Osteocyte (in vitro differentiated cells): Measurements from ENCODE around the gene CLSTN3. TPM values are rescaled to one million over a fixed set of nuclear protein-coding genes. Genes with fewer than 3 reads are reported as not detected.

Source experiments
- DNase-seq: peaks from one replicate; pipeline ENCODE4 v3.0.0; 2021; ENCODE audit warnings: mixed read lengths; ENCODE audit not compliant: unreplicated experiment; ENCODE audit errors: extremely low spot score
- H3K27ac Mint-ChIP-seq: one replicate; pipeline ENCODE4 v1.8.0; 2021; ENCODE audit warnings: mild to moderate bottlenecking, mixed read lengths; ENCODE audit not compliant: unreplicated experiment
- H3K27me3 Mint-ChIP-seq: one replicate; pipeline ENCODE4 v1.8.0; 2021; ENCODE audit warnings: mixed read lengths; ENCODE audit not compliant: unreplicated experiment
- H3K36me3 Mint-ChIP-seq: one replicate; pipeline ENCODE4 v1.8.0; 2021; ENCODE audit warnings: mixed read lengths; ENCODE audit not compliant: unreplicated experiment
- H3K4me1 Mint-ChIP-seq: one replicate; pipeline ENCODE4 v1.8.0; 2021; ENCODE audit warnings: mixed read lengths; ENCODE audit not compliant: unreplicated experiment
- H3K4me3 Mint-ChIP-seq: one replicate; pipeline ENCODE4 v1.8.0; 2021; ENCODE audit warnings: mild to moderate bottlenecking, moderate library complexity, mixed read lengths; ENCODE audit not compliant: unreplicated experiment
- H3K9me3 Mint-ChIP-seq: one replicate; pipeline ENCODE4 v1.8.0; 2021; ENCODE audit warnings: mixed read lengths; ENCODE audit not compliant: unreplicated experiment
- CTCF ChIP-seq: fragments of 200-600 bp; sonication (generic); IDR thresholded peaks from 2 replicates; pipeline ENCODE4 v1.5.0; 2021; ENCODE audit warnings: antibody characterized with exemption, mild to moderate bottlenecking, moderate library complexity
- total RNA-seq: library from RNA; stranded (reverse); gene quantifications from 2 replicates; pipeline ENCODE4 v1.2.1, GENCODE V29; 2021

CLSTN3 gene
- total RNA-seq, 1 donor from 2014 or later: 14.4 TPM

- Mint-ChIP-seq H3K27me3 (no peaks in the 10 kb centered on the region), H3K27ac (no peak overlapping the region), H3K36me3 (peaks cover 75% of the 10 kb centered on the region), H3K4me1 (no peaks in the 10 kb centered on the region), H3K4me3 (no peak overlapping the region), H3K9me3 (no peaks in the 10 kb centered on the region)
- no peak for DNase-seq
- no peak for TF ChIP-seq CTCF
Observed at GRCh38 chr12:7205091-7205490, 74.9 kb downstream of the CLSTN3 start.

- no peak for DNase-seq
- no peak for TF ChIP-seq CTCF
- Mint-ChIP-seq H3K4me1 (no peaks in the 10 kb centered on the region), H3K36me3 (peaks cover 86% of the 10 kb centered on the region), H3K27ac (no peak overlapping the region), H3K4me3 (no peak overlapping the region), H3K9me3 (peaks cover 5% of the 10 kb centered on the region), H3K27me3 (no peaks in the 10 kb centered on the region)
Observed at GRCh38 chr12:7206691-7207090, 76.5 kb downstream of the CLSTN3 start.

GRCh38 chr12:7207866-7208625, 77.9 kb downstream of the CLSTN3 start:
- Mint-ChIP-seq H3K4me3 (no peak overlapping the region), H3K27me3 (no peaks in the 10 kb centered on the region), H3K4me1 (no peaks in the 10 kb centered on the region), H3K9me3 (peaks cover 10% of the 10 kb centered on the region), H3K36me3 (peaks cover 82% of the 10 kb centered on the region), H3K27ac (no peak overlapping the region)
- TF ChIP-seq CTCF: no peak
- DNase-seq: no peak

Other genes starting within 250 kb of the CLSTN3 start
- 9.0 and 11.3 TPM in 2 replicates for gene LRRC23, start 225.5 kb upstream of the CLSTN3 start, total RNA-seq
- gene ENO2, start 215.8 kb upstream of the CLSTN3 start, total RNA-seq: 21.5 and 24.1 TPM in 2 replicates
- gene ATN1, start 202.4 kb upstream of the CLSTN3 start, total RNA-seq: 117 and 123 TPM in 2 replicates
- gene RNU7-1, start 186.6 kb upstream of the CLSTN3 start, total RNA-seq: not detected in 2 replicates
- gene C12orf57, start 186.3 kb upstream of the CLSTN3 start, total RNA-seq: 287 and 309 TPM in 2 replicates
- 0.29 and 0.94 TPM in 2 replicates for gene PTPN6, start 179.0 kb upstream of the CLSTN3 start, total RNA-seq
- 202 and 205 TPM in 2 replicates for gene PHB2, start 159.7 kb upstream of the CLSTN3 start, total RNA-seq
- gene EMG1, start 159.5 kb upstream of the CLSTN3 start, total RNA-seq: 29.5 and 29.8 TPM in 2 replicates
- 33.2 TPM in 2 replicates for gene LPCAT3, start 111.9 kb upstream of the CLSTN3 start, total RNA-seq
- 16.4 and 18.2 TPM in 2 replicates for gene C1S, start 69.7 kb upstream of the CLSTN3 start, total RNA-seq
- 35.1 and 38.4 TPM in 2 replicates for gene C1R, start 37.9 kb upstream of the CLSTN3 start, total RNA-seq
- 20.8 and 22.3 TPM in 2 replicates for gene C1RL, start 21.2 kb upstream of the CLSTN3 start, total RNA-seq
- not detected in 2 replicates for gene RBP5, start 1.5 kb upstream of the CLSTN3 start, total RNA-seq
- gene PEX5, start 59.3 kb downstream of the CLSTN3 start, total RNA-seq: 30.8 and 31.1 TPM in 2 replicates
- not detected in 2 replicates for gene ACSM4, start 173.7 kb downstream of the CLSTN3 start, total RNA-seq